ENCODE data around the gene SLC12A3.

- no peak for TF ChIP-seq GABPA (IDR thresholded peaks at IDR 0.05; ENCODE audit: borderline replicate concordance, insufficient read depth, low read length)
- no peak for TF ChIP-seq CEBPB (IDR thresholded peaks at IDR 0.05; ENCODE audit: low read depth, low read length)
- no peak for TF ChIP-seq CTCF (IDR thresholded peaks at IDR 0.05; ENCODE audit: control extremely low read depth in 1 of 3, insufficient read depth in 1 of 3, low read depth in 1 of 3, low read length in 3 of 3)
- no peak for TF ChIP-seq RFX5 (IDR thresholded peaks at IDR 0.05; ENCODE audit: borderline replicate concordance, low read depth, low read length)
- TF ChIP-seq POLR2AphosphoS5 (IDR thresholded peaks at IDR 0.05; ENCODE audit: low read depth, low read length): no peak
- TF ChIP-seq EGR1 (IDR thresholded peaks at IDR 0.05; ENCODE audit: borderline replicate concordance, low read depth, low read length): no peak
- no peak for TF ChIP-seq HDAC2 (IDR thresholded peaks at IDR 0.05; ENCODE audit: borderline replicate concordance in 1 of 2, low read depth in 2 of 2, low read length in 2 of 2)
Observed at GRCh38 chr16:56947604-56947995, 82.6 kb downstream of the SLC12A3 start.

Data from H1 (cell line).